ENCODE data around the gene LIPN.

GRCh38 chr10:88827671-88828070 lies 67.9 kb downstream of the LIPN start:
- TF ChIP-seq POLR2A (IDR thresholded peaks at IDR 0.05) (no peak), CTCF (IDR thresholded peaks at IDR 0.05) (no peak)

All from adrenal gland (tissue), 5 donors.